GM12878 (cell line): ENCODE data around the gene SLC45A3. TPM values are rescaled to one million over a fixed set of nuclear protein-coding genes. Genes with fewer than 3 reads are reported as not detected.

Experiments
- ATAC-seq: fragments of 200-7000 bp; cut with Tn5 transposase; 3 replicates; pipeline ENCODE4 v1.9.1; 2020; ENCODE audit warnings: mild to moderate bottlenecking, moderate library complexity
- BruUV-seq: library from RNA; stranded (reverse); fragments of 400-500 nt; replicated peaks from 2 replicates; lab custom pipeline; 2021; lab: Mats Ljungman, UMichigan
- CTCF ChIA-PET: fragments of 300-600 bp; sonication (Branson Sonifier 250); formaldehyde crosslinking; extraction: SDS; loops from one replicate; lab custom pipeline; 2021; ENCODE audit warnings: inconsistent platforms; lab: Yijun Ruan, JAX
- POLR2A ChIA-PET: fragments of 350-600 bp; formaldehyde crosslinking; extraction: SDS; loops from one replicate; lab custom pipeline; 2021; ENCODE audit warnings: inconsistent platforms; lab: Charles Lee
- RAD21 ChIA-PET: fragments of 300-600 bp; sonication (Branson Sonifier 250); formaldehyde crosslinking; loops from one replicate; lab custom pipeline; 2023; ENCODE audit warnings: antibody characterized with exemption; ENCODE audit not compliant: unreplicated experiment; lab: Charles Lee
- SMC1A ChIA-PET: fragments of 300-600 bp; sonication (Branson Sonifier 250); formaldehyde crosslinking; loops from one replicate; lab custom pipeline; 2023; ENCODE audit not compliant: unreplicated experiment, uncharacterized antibody; lab: Charles Lee
- DNase-seq: peaks from one replicate; pipeline ENCODE4 v3.0.0-alpha.2; 2011; ENCODE audit warnings: low read depth, low spot score
- FAIRE-seq: peaks from 3 replicates; lab custom pipeline; 2011; peaks lifted over from hg19 to GRCh38; lab: Jason Lieb, UNC
- H2AFZ ChIP-seq: 2 replicates; pipeline ENCODE4 v1.6.0; 2011; ENCODE audit warnings: low read depth, low read length, control low read depth; ENCODE audit not compliant: control insufficient read depth
- H3K27ac ChIP-seq: 2 replicates; pipeline ENCODE4 v1.5.1; 2011; ENCODE audit warnings: control low read depth; ENCODE audit not compliant: control insufficient read depth, insufficient read depth
- H3K27me3 ChIP-seq, 2 experiments: replicated peaks in 1 of 2; 2 replicates each; pipeline versions ENCODE4 v1.6.0 to v1.6.1; 2011; ENCODE audit warnings: low read length in 1 of 2; ENCODE audit not compliant: control insufficient read depth in 2 of 2, insufficient read depth in 2 of 2
- H3K36me3 ChIP-seq, 2 experiments: 2 replicates each; pipeline ENCODE4 v1.5.1; 2011; ENCODE audit warnings: low read length in 1 of 2; ENCODE audit not compliant: control insufficient read depth in 2 of 2, insufficient read depth in 2 of 2
- H3K4me1 ChIP-seq: 2 replicates; pipeline ENCODE4 v1.6.1; 2011; ENCODE audit warnings: mild to moderate bottlenecking, low read length, moderate library complexity, mixed read lengths; ENCODE audit not compliant: control insufficient read depth, insufficient read depth
- H3K4me2 ChIP-seq: 2 replicates; pipeline ENCODE4 v1.6.0; 2011; ENCODE audit warnings: control low read depth; ENCODE audit not compliant: control insufficient read depth, insufficient read depth
- H3K4me3 ChIP-seq: fragments of 200-600 bp; sonication (generic); 2 replicates; pipeline ENCODE4 v1.5.1; 2016
- H3K79me2 ChIP-seq: 2 replicates; pipeline ENCODE4 v1.6.0; 2011; ENCODE audit warnings: low read length; ENCODE audit not compliant: control insufficient read depth, insufficient read depth
- H3K9ac ChIP-seq: 2 replicates; pipeline ENCODE4 v1.8.0; 2011; ENCODE audit warnings: low read length, control low read depth, mixed read lengths; ENCODE audit not compliant: control insufficient read depth, insufficient read depth
- H3K9me3 ChIP-seq: replicated peaks from 3 replicates; pipeline ENCODE4 v1.5.1; 2011; ENCODE audit warnings: mild to moderate bottlenecking, low read length; ENCODE audit not compliant: control insufficient read depth, insufficient read depth
- H4K20me1 ChIP-seq: 2 replicates; pipeline ENCODE4 v1.6.0; 2011; ENCODE audit not compliant: control insufficient read depth, insufficient read depth
- E4F1 ChIP-seq: fragments of 450-650 bp; IDR thresholded peaks from 2 replicates; pipeline ENCODE4 v1.6.1; 2018; ENCODE audit warnings: borderline replicate concordance, mild to moderate bottlenecking; ENCODE audit not compliant: partially characterized antibody
- GATAD2B ChIP-seq: fragments of 450-650 bp; conservative IDR thresholded peaks from 2 replicates; pipeline ENCODE4 v1.6.1; 2017; ENCODE audit warnings: low read depth, mild to moderate bottlenecking, moderate library complexity
- HDGF ChIP-seq: fragments of 450-650 bp; IDR thresholded peaks from 2 replicates; pipeline ENCODE4 v1.6.1; 2016; ENCODE audit warnings: antibody characterized with exemption
- LARP7 ChIP-seq: fragments of 450-650 bp; IDR thresholded peaks from 2 replicates; pipeline ENCODE4 v1.6.1; 2017; ENCODE audit warnings: mild to moderate bottlenecking
- ZNF24 ChIP-seq: fragments of 450-650 bp; IDR thresholded peaks from 2 replicates; pipeline ENCODE4 v1.6.1; 2017; ENCODE audit warnings: antibody characterized with exemption, mild to moderate bottlenecking
- WGBS: methylation state at CpG from one replicate; pipeline ENCODE4 v1.1.6; 2016; ENCODE audit warnings: low lambda C conversion rate; ENCODE audit not compliant: insufficient replicate concordance, insufficient coverage; ENCODE audit errors: missing lambda C conversion rate; 5-methylcytosine and 5-hydroxymethylcytosine counted together
- in situ Hi-C: fragments of 300-500 bp; cut with MboI; formaldehyde crosslinking; loops from 9 replicates; pipeline ENCODE4 v1.14.3; 2018; ENCODE audit warnings: mixed read lengths
- intact Hi-C: fragments of 100-400 bp; cut with micrococcal nuclease; formaldehyde crosslinking; loops from one replicate; pipeline ENCODE4 v1.14.2; 2022; ENCODE audit not compliant: unreplicated experiment
- polyA plus RNA-seq, 11 experiments: library from polyadenylated mRNA; depleted of rRNA in 4 of 11; unstranded in 6 of 11; stranded (reverse) in 5 of 11; fragments of >200 nt; fragmentation: Nextera tagmentation in 4 of 11; fragmentation: Illumina TruSeq in 1 of 11; extraction: Ambion mirVana in 4 of 11; extraction: Trizol in 1 of 11; gene quantifications; 1 replicate in 1 of 11; 2 replicates in 10 of 11; pipeline versions ENCODE4 v1.2.1 to v1.2.3, GENCODE V29; 2011 to 2016; ENCODE audit warnings: inconsistent platforms in 2 of 11, missing spikeins in 2 of 11, low read depth in 1 of 11
- total RNA-seq, 4 experiments: library from RNA; depleted of rRNA in 3 of 4; stranded (reverse); fragments of >200 nt in 3 of 4; fragmentation: Illumina TruSeq in 1 of 4; extraction: Trizol in 1 of 4; gene quantifications; 2 replicates each; pipeline versions ENCODE4 v1.2.1 to v1.2.3, GENCODE V29; 2013 to 2021

SLC45A3 gene
- total and polyA plus RNA-seq, 10 of the 15 experiments (the other 5 are each of a cell fraction or from before 2014, with no cell fraction given): 0.26 to 10.3 (median 4.1) TPM

- no peaks in the 10 kb centered on the region for H3K27me3 ChIP-seq
- intact Hi-C loops (no loop called here), in situ Hi-C loops (no loop called here)
- peak; percentile 8 for ATAC-seq
- POLR2A ChIA-PET: interaction anchor here (0.7 to 7.8 kb wide), 12 partner anchors 9 to 106 kb away, joined by 3 to 89 read pairs (median 4); partner anchors contain the start of genes NUCKS1, RAB29 and SLC45A3
- peaks cover 5% of the 10 kb centered on the region for H3K79me2 ChIP-seq
- 0 out of 2 replicates have a peak, but pooled peaks cover 6% of the 10 kb centered on the region for H4K20me1 ChIP-seq
- SMC1A ChIA-PET: interaction anchor here (1.0 to 26.7 kb wide), 14 partner anchors 9 to 309 kb away, joined by 3 to 1008 read pairs (median 12); partner anchors contain the start of genes ELK4, RAB29 and SLC45A3
- RAD21 ChIA-PET: interaction anchor here (1.0 to 11.4 kb wide), 13 partner anchors 8 to 309 kb away, joined by 3 to 194 read pairs (median 9); partner anchors contain the start of genes ELK4 and SLC45A3
- BruUV-seq: TSS peak; percentile 54
- peaks cover 80% of the 10 kb centered on the region for H3K4me1 ChIP-seq
- DNase-seq: no peak
- peak overlapping the region; percentile 71 for H3K27ac ChIP-seq
- 85% methylated on average over 11 of the region's 11 CpGs for WGBS
- no peak overlapping the region for H3K4me3 ChIP-seq
- H3K36me3 ChIP-seq: no peaks in the 10 kb centered on the region
- peak overlapping the region; percentile 61 for H3K4me2 ChIP-seq
- CTCF ChIA-PET: interaction anchor here (0.8 to 31.9 kb wide), 9 partner anchors 10 to 333 kb away, joined by 3 to 1339 read pairs (median 15); partner anchors contain the start of genes RAB29 and SLC45A3
- TF ChIP-seq E4F1: no peak
- TF ChIP-seq ZNF24: no peak
- TF ChIP-seq LARP7: 0 out of 2 replicates have a peak, but pooled peaks have one; percentile 14
- 0 out of 2 replicates have a peak, but pooled peaks have one; percentile 4 for TF ChIP-seq GATAD2B
- 0 out of 2 replicates have a peak, but pooled peaks have one; percentile 15 for TF ChIP-seq HDGF
- TF ChIP-seq, all 136 proteins: peak for 3
- Histone ChIP-seq H3K9me3 (no peaks in the 10 kb centered on the region), H3K9ac (peak overlapping the region; percentile 52), H2AFZ (peak overlapping the region; percentile 46)
- no peak for FAIRE-seq
These were observed 12.2 kb downstream of the SLC45A3 start for GRCh38 chr1:205667909-205668643.
